Tibial artery (tissue), 4 donors: Measurements from ENCODE around the gene SHISA9.

Experiments
- DNase-seq, 2 donors: peaks; one replicate each; pipeline ENCODE4 v3.0.0-alpha.2; 2019
- H3K27ac ChIP-seq, 2 donors: fragments of 200-600 bp; sonication (generic) in 1 of 2; 1 replicate in 1 of 2; 2 replicates in 1 of 2; pipeline ENCODE4 v1.5.1; 2018 to 2019; ENCODE audit warnings: mild to moderate bottlenecking in 1 of 2
- H3K27me3 ChIP-seq, 2 donors: fragments of 200-600 bp; sonication (generic) in 1 of 2; one replicate each; pipeline versions ENCODE4 v1.5.1 to v1.6.0; 2016 to 2019
- H3K36me3 ChIP-seq, 3 donors: fragments of 200-600 bp; sonication (generic) in 2 of 3; one replicate each; pipeline ENCODE4 v1.5.1; 2016 to 2019; ENCODE audit warnings: mild to moderate bottlenecking in 2 of 3
- H3K4me1 ChIP-seq, 4 donors: fragments of 200-600 bp; sonication (generic) in 2 of 4; 1 replicate in 3 of 4; 2 replicates in 1 of 4; pipeline ENCODE4 v1.5.1; 2016 to 2019
- H3K4me3 ChIP-seq, 2 donors: fragments of 200-600 bp; sonication (generic) in 1 of 2; 1 replicate in 1 of 2; 2 replicates in 1 of 2; pipeline ENCODE4 v1.5.1; 2018 to 2019; ENCODE audit warnings: mild to moderate bottlenecking in 2 of 2
- H3K9me3 ChIP-seq, 3 donors: fragments of 200-600 bp; sonication (generic) in 1 of 3; one replicate each; pipeline ENCODE4 v1.5.1; 2016 to 2019
- CTCF ChIP-seq, 2 experiments: fragments of 200-600 bp in 1 of 2; fragments of 450-650 bp in 1 of 2; IDR thresholded peaks; one replicate each; pipeline ENCODE4 v1.5.1; 2017 to 2019; ENCODE audit warnings: antibody characterized with exemption in 2 of 2, mild to moderate bottlenecking in 1 of 2, moderate library complexity in 1 of 2
- intact Hi-C: fragments of 100-400 bp; cut with DNase I; formaldehyde crosslinking; loops from one replicate; pipeline ENCODE4 v1.15.0; 2023; ENCODE audit warnings: low total_unique reads

Gene SHISA9

DNA sequence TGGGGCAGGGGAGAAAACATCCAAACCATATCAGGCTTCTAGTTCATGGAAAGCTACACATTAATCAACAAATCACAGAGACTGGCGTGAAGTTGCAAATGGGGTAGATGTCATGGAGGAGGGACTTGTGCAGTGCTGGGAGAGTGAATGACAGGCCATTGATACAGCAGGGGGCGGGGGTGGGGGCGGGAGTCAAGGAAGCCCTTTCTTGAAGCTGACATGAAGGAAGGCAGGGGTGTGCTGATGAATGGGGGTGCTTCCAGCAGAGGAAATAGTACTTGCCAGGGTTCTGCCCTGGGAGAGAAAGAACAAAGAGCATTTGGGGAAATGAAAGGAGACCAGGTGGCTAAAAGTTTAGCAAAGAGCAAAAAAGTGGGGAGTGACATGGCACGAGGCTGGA is 269.9 kb downstream of the SHISA9 start:
- no peak for TF ChIP-seq CTCF (IDR thresholded peaks at IDR 0.05)
- H3K27ac ChIP-seq = no peak overlapping the region
- peaks cover 0 to 2% of the 10 kb centered on the region in 2 donors for H3K27me3 ChIP-seq
- DNase-seq = no peak
- H3K4me3 ChIP-seq = no peak overlapping the region
- no peaks in the 10 kb centered on the region for H3K9me3 ChIP-seq
- H3K4me1 ChIP-seq = no peaks in the 10 kb centered on the region
- no peaks in the 10 kb centered on the region for H3K36me3 ChIP-seq
- intact Hi-C loops = no loop called here

- H3K36me3 ChIP-seq = no peaks in the 10 kb centered on the region
- DNase-seq = no peak
- no peak overlapping the region for H3K27ac ChIP-seq
- intact Hi-C loops = no loop called here
- H3K4me1 ChIP-seq = no peaks in the 10 kb centered on the region
- no peak for TF ChIP-seq CTCF (IDR thresholded peaks at IDR 0.05)
- H3K4me3 ChIP-seq = no peak overlapping the region
- peaks cover 0 to 5% of the 10 kb centered on the region in 2 donors for H3K27me3 ChIP-seq
- H3K9me3 ChIP-seq = no peaks in the 10 kb centered on the region
Observed at GRCh38 chr16:13176711-13177110, 275.3 kb downstream of the SHISA9 start.

GRCh38 chr16:13178318-13178717 is 276.9 kb downstream of the SHISA9 start:
- TF ChIP-seq CTCF (IDR thresholded peaks at IDR 0.05) = no peak
- peaks cover 0 to 5% of the 10 kb centered on the region in 2 donors for H3K27me3 ChIP-seq
- H3K27ac ChIP-seq = no peak overlapping the region
- no peak overlapping the region for H3K4me3 ChIP-seq
- DNase-seq = no peak
- no peaks in the 10 kb centered on the region for H3K36me3 ChIP-seq
- intact Hi-C loops = no loop called here
- H3K9me3 ChIP-seq = peaks cover 0 to 7% (median 0%) of the 10 kb centered on the region in 3 donors
- H3K4me1 ChIP-seq = no peaks in the 10 kb centered on the region

GRCh38 chr16:13181432-13181831 is 280.0 kb downstream of the SHISA9 start:
- no peak for TF ChIP-seq CTCF (IDR thresholded peaks at IDR 0.05)
- Histone ChIP-seq H3K9me3 (peaks cover 0 to 8% (median 6%) of the 10 kb centered on the region in 3 donors), H3K27ac (no peak overlapping the region), H3K36me3 (no peaks in the 10 kb centered on the region), H3K27me3 (peaks cover 0 to 3% of the 10 kb centered on the region in 2 donors), H3K4me1 (no peaks in the 10 kb centered on the region), H3K4me3 (no peak overlapping the region)
- DNase-seq = no peak
- intact Hi-C loops = no loop called here

- no peaks in the 10 kb centered on the region for H3K4me1 ChIP-seq
- no peak overlapping the region for H3K27ac ChIP-seq
- no peak for TF ChIP-seq CTCF (IDR thresholded peaks at IDR 0.05)
- intact Hi-C loops = no loop called here
- no peaks in the 10 kb centered on the region for H3K27me3 ChIP-seq
- peaks cover 0 to 8% (median 6%) of the 10 kb centered on the region in 3 donors for H3K9me3 ChIP-seq
- H3K4me3 ChIP-seq = no peak overlapping the region
- no peak for DNase-seq
- no peaks in the 10 kb centered on the region for H3K36me3 ChIP-seq
Observed at GRCh38 chr16:13186813-13187212, 285.4 kb downstream of the SHISA9 start.

DNA sequence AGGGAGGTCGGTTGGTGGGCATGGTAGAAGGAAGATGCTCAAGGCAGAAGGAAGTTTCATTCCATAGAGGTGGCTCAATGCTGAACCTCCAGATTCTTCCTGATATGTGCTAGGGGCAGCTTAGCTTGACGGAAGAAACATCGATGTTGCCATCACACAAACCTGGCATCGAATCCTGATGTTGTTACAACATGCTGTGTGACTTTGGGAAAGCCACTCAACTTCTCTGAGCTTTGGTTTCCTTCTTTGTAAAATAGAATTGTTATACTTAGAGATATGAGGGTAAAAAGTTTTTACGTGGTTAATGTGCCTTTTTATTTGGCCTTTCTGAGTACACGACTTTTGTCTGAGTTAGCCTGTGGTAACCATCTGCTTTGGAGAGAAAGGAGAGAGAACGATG is 287.9 kb downstream of the SHISA9 start:
- DNase-seq = no peak
- no peak for TF ChIP-seq CTCF (IDR thresholded peaks at IDR 0.05)
- intact Hi-C loops = no loop called here

More for the DNA sequence above, 287.9 kb downstream of the SHISA9 start:
- Histone ChIP-seq H3K27me3 (no peaks in the 10 kb centered on the region), H3K9me3 (peaks cover 0 to 1% (median 0%) of the 10 kb centered on the region in 3 donors), H3K4me3 (no peak overlapping the region), H3K27ac (no peak overlapping the region), H3K36me3 (no peaks in the 10 kb centered on the region), H3K4me1 (no peaks in the 10 kb centered on the region)
